Testis (tissue), 3 donors: ENCODE measurements around the gene GALNT12. TPM values are rescaled to one million over a fixed set of nuclear protein-coding genes. Genes with fewer than 3 reads are reported as not detected.
A peak's percentile ranks its signal among the peaks of the same experiment; 100 is the strongest.

ENCODE experiments used
- DNase-seq: peaks from one replicate; pipeline ENCODE4 v3.0.0-alpha.2; 2019
- H3K27ac ChIP-seq, 2 donors: fragments of 200-600 bp; sonication (generic); one replicate each; pipeline ENCODE4 v1.5.1; 2019
- H3K27me3 ChIP-seq: fragments of 200-600 bp; sonication (generic); one replicate; pipeline ENCODE4 v1.5.1; 2019
- H3K36me3 ChIP-seq: fragments of 200-600 bp; sonication (generic); one replicate; pipeline ENCODE4 v1.5.1; 2017; ENCODE audit warnings: low read depth; ENCODE audit errors: missing control alignments
- H3K4me1 ChIP-seq: fragments of 200-600 bp; sonication (generic); one replicate; pipeline ENCODE4 v1.5.1; 2019
- H3K4me3 ChIP-seq, 2 donors: fragments of 200-600 bp; sonication (generic); one replicate each; pipeline ENCODE4 v1.5.1; 2017 to 2019
- H3K9me3 ChIP-seq: fragments of 200-600 bp; sonication (generic); one replicate; pipeline ENCODE4 v1.5.1; 2017
- CTCF ChIP-seq, 3 experiments: fragments of 450-650 bp in 2 of 3; fragments of 200-600 bp in 1 of 3; sonication (generic) in 1 of 3; IDR thresholded peaks; one replicate each; pipeline ENCODE4 v1.5.1; 2016 to 2019; ENCODE audit warnings: antibody characterized with exemption in 3 of 3, mild to moderate bottlenecking in 2 of 3, moderate library complexity in 1 of 3
- POLR2A ChIP-seq: fragments of 450-650 bp; IDR thresholded peaks from one replicate; pipeline ENCODE4 v1.6.1; 2017; ENCODE audit warnings: antibody characterized with exemption, mild to moderate bottlenecking, moderate library complexity
- WGBS, 2 donors: methylation state at CpG; one replicate each; pipeline ENCODE4 v1.1.5; 2018; 5-methylcytosine and 5-hydroxymethylcytosine counted together
- intact Hi-C: fragments of 100-400 bp; cut with DNase I; formaldehyde crosslinking; loops from one replicate; pipeline ENCODE4 v1.15.1; 2023; ENCODE audit warnings: low total_unique reads
- polyA plus RNA-seq: library from polyadenylated mRNA; stranded (reverse); fragments of 350-450 nt; fragmentation: Illumina TruSeq; extraction: RNeasy Lipid Tissue Mini Kit (QIAGEN cat#74804); gene quantifications from one replicate; pipeline ENCODE4 v1.2.3, GENCODE V29; 2014; ENCODE audit warnings: low read depth, low replicate concordance; ENCODE audit not compliant: insufficient read depth
- total RNA-seq, 2 donors: library from RNA; depleted of rRNA; stranded (reverse); fragments of >200 nt; gene quantifications; one replicate each; pipeline ENCODE4 v1.2.3, GENCODE V29; 2016

The GALNT12 gene
- total and polyA plus RNA-seq, 3 donors from 2014 or later, result 6.9 to 8.0 (median 7.5) TPM

DNA sequence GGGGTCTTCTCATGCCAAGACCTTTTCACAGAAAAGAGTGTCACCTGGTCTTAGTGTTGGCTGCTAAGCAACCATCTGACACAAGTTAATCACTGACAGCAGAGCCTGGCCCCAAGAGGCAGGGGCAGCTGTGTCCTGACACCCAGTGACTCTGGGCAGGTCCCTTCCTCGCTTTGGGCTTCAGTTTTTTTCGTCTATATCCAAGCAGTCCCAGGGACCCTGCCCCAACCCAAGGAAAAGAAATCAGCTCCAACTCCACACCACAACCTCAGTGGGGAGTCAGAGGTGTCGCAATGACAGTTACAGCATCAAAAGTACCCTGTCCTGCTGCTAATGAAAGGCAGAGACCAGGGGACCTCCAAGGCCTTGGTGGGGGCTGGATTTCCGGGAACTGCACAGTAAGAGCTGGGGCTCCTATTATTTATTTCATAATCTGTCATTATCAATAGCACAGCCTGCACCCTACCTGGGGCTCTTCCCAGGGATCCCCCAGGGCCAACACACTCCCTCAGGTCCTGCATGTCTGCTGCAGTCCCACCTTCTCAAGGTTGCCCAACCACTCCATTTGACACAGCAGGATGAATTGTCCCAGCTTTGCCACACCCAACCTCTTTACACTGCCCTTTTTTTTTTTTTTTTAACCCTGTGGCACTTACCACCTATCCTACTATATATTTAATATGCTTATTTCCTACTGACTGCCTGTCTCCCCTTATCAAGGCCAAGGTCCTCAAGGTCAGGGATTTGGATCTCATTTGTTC, 20.5 kb upstream of the GALNT12 start:
- intact Hi-C loops, result no loop called here
- Histone ChIP-seq H3K4me1 (peaks cover 5% of the 10 kb centered on the region), H3K27me3 (no peaks in the 10 kb centered on the region), H3K4me3 (no peak overlapping the region), H3K27ac (no peak overlapping the region), H3K9me3 (no peaks in the 10 kb centered on the region), H3K36me3 (no peaks in the 10 kb centered on the region)
- peak; percentile 7 for DNase-seq
- TF ChIP-seq CTCF (IDR thresholded peaks at IDR 0.05), result no peak
- TF ChIP-seq POLR2A, result no peak
- 93 to 98% methylated on average over 4 of the region's 4 CpGs for WGBS, 2 donors

GRCh38 chr9:98787766-98788335, 19.6 kb upstream of the GALNT12 start:
- H3K27ac ChIP-seq, result no peak overlapping the region
- no peaks in the 10 kb centered on the region for H3K9me3 ChIP-seq
- peak; percentile 10 for DNase-seq
- H3K4me3 ChIP-seq, result no peak overlapping the region
- H3K36me3 ChIP-seq, result no peaks in the 10 kb centered on the region
- intact Hi-C loops, result no loop called here
- peaks cover 5% of the 10 kb centered on the region for H3K4me1 ChIP-seq
- no peaks in the 10 kb centered on the region for H3K27me3 ChIP-seq
- TF ChIP-seq POLR2A (no peak), CTCF (IDR thresholded peaks at IDR 0.05) (no peak)
- WGBS, 2 donors, result 94% methylated on average over 9 to 12 of the region's 12 CpGs

DNA sequence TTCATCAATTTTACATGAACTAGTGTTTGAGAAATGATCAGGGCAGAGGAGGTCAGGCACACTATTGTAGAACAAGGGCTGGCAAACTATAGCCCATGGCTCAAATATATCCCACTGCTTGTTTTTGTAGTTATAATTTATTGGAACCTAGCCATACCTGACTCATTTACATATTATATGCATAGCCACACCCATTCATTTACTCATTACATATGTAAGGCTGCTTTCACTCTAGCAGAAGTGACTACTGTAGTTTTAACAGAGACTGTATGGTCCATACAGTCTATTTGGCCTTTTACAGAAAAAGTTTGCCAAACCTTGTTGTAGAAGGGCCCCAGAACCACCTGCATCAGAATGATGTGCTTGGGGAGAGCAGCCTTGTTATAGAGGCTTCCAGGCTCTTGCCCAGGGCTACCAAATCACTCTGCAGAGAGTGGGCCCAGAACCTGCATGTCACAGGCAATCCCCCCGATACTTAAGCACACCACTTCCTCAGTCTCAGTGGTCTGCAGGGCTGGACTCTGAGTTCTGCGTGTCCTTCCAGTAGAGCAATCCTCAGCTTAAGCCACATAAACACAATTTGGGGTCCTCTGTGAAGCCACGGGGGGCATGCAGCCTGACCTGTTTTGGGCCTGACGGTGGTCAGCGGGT, 17.9 kb upstream of the GALNT12 start:
- Histone ChIP-seq H3K36me3 (no peaks in the 10 kb centered on the region), H3K4me1 (peaks cover 5% of the 10 kb centered on the region), H3K4me3 (no peak overlapping the region), H3K27me3 (no peaks in the 10 kb centered on the region), H3K27ac (no peak overlapping the region), H3K9me3 (no peaks in the 10 kb centered on the region)
- 93 to 97% methylated on average over 4 to 5 of the region's 5 CpGs for WGBS, 2 donors
- DNase-seq, result no peak
- intact Hi-C loops, result no loop called here
- TF ChIP-seq CTCF (IDR thresholded peaks at IDR 0.05) (no peak), POLR2A (no peak)

DNA sequence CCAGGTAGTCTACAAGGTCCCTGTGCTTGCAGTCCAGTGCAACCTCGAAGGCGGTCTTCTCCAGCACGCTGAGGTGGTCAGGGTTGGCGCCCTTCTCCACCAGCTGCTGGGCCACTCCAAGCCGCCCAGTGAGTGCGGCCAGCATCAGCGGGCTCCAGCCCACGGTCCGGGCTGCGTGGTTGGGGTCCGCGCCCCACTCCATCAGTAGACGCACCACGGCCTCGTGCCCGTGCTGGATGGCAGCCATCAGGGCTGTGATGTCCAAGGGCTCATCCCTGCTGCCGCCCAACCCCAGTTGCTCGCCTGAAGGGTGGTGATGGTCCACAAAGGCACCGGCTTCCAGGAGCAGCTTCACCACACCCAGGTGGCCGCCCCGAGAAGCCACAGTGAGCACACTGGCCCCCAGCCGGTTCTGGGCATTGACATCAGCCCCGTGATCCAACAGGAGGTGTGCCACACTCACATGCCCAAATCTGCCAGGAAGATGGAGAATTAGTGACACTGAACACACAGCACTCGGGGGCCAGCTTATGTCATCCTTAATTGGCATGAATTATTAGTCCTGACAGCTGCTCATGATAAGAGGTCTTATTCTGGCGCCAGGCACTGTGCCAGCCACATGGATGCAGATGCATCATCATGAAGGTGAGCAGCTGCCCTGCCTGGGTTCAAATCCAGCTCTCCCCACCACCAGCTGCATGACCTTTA, 17.2 kb upstream of the GALNT12 start:
- H3K4me1 ChIP-seq, result peaks cover 5% of the 10 kb centered on the region
- no peak overlapping the region for H3K27ac ChIP-seq
- H3K9me3 ChIP-seq, result no peaks in the 10 kb centered on the region
- intact Hi-C loops, result no loop called here
- no peaks in the 10 kb centered on the region for H3K27me3 ChIP-seq
- H3K4me3 ChIP-seq, result no peak overlapping the region
- TF ChIP-seq CTCF (IDR thresholded peaks at IDR 0.05) (no peak), POLR2A (no peak)
- H3K36me3 ChIP-seq, result no peaks in the 10 kb centered on the region
- 93 to 100% methylated on average over 4 to 25 of the region's 25 CpGs for WGBS, 2 donors
- no peak for DNase-seq
